GM11168 (cell line): ENCODE results near the gene FAM135A.
"Not testable (repeated sequence)": the region's sequence is repeated elsewhere in the genome, so short reads cannot be mapped to it uniquely, and the experiment has no call there.

Source experiments
- in situ Hi-C: fragments of 300-500 bp; cut with MboI; formaldehyde crosslinking; loops from one replicate; pipeline ENCODE4 v1.12.0; 2022; ENCODE audit warnings: low sequenced_read_pairs; ENCODE audit not compliant: unreplicated experiment

The FAM135A gene

GRCh38 chr6:70592391-70593117, 179.2 kb downstream of the FAM135A start:
- in situ Hi-C loops: no loop called here

GRCh38 chr6:70593118-70593486, 179.8 kb downstream of the FAM135A start:
- in situ Hi-C loops: no loop called here

- in situ Hi-C loops: no loop called here
These were observed 185.9 kb downstream of the FAM135A start for GRCh38 chr6:70599187-70599586.

GRCh38 chr6:70601014-70601413, 187.7 kb downstream of the FAM135A start:
- in situ Hi-C loops: no loop called here

- in situ Hi-C loops: no loop called here
These were observed 190.9 kb downstream of the FAM135A start for GRCh38 chr6:70604254-70604653.

GRCh38 chr6:70607371-70607770, 194.1 kb downstream of the FAM135A start:
- in situ Hi-C loops: not testable (repeated sequence)

GRCh38 chr6:70609181-70609580, 195.9 kb downstream of the FAM135A start:
- in situ Hi-C loops: not testable (repeated sequence)
